Stimulated activated naive CD8-positive, alpha-beta T cell treated with anti-CD3 and anti-CD28 coated beads, Interleukin-15, amount 100 ng/mL, for 72 hours (primary cell): ENCODE measurements around the gene FGD1.
"Not testable (repeated sequence)": the region's sequence is repeated elsewhere in the genome, so short reads cannot be mapped to it uniquely, and the experiment has no call there.

Source experiments
- ATAC-seq: fragments of 150-1000 bp; cut with Tn5 transposase; 2 replicates; pipeline ENCODE4 v1.10.0; 2021; ENCODE audit warnings: mild to moderate bottlenecking, moderate library complexity
- DNase-seq, 2 donors: peaks; one replicate each; pipeline ENCODE4 v3.0.0; 2021 to 2022
- H3K27ac Mint-ChIP-seq, 2 donors: one replicate each; pipeline ENCODE4 v1.8.0; 2022; ENCODE audit warnings: mild to moderate bottlenecking in 2 of 2, mixed read lengths in 2 of 2, moderate library complexity in 2 of 2
- H3K27me3 Mint-ChIP-seq: one replicate; pipeline ENCODE4 v1.8.0; 2022; ENCODE audit warnings: mixed read lengths
- H3K4me1 Mint-ChIP-seq: one replicate; pipeline ENCODE4 v1.8.0; 2022; ENCODE audit warnings: mild to moderate bottlenecking, mixed read lengths
- H3K4me3 Mint-ChIP-seq, 2 donors: one replicate each; pipeline ENCODE4 v1.8.0; 2022; ENCODE audit warnings: mild to moderate bottlenecking in 2 of 2, mixed read lengths in 2 of 2, moderate library complexity in 1 of 2
- H3K9me3 Mint-ChIP-seq, 2 donors: one replicate each; pipeline ENCODE4 v1.8.0; 2022; ENCODE audit warnings: mixed read lengths in 2 of 2

Gene FGD1

GRCh38 chrX:54495814-54496516 lies at the start of gene FGD1:
Gene FGD1, minus strand, starts transcription at chrX:54496234. Its CDS starts 802 bp downstream, at chrX:54495432.
- H3K27me3 Mint-ChIP-seq, result peaks cover 47% of the 10 kb centered on the region
- H3K9me3 Mint-ChIP-seq, result no peaks in the 10 kb centered on the region
- ATAC-seq (peak; percentile 76), DNase-seq (peak; percentile 3 to 19)
- H3K4me1 Mint-ChIP-seq, result peaks cover 9% of the 10 kb centered on the region
- peak within 1 kb of the TSS; percentile 68 to 76 for H3K4me3 Mint-ChIP-seq
- H3K27ac Mint-ChIP-seq, result peak within 1 kb of the TSS in 1 of 2 donors; percentile 60

GRCh38 chrX:54542239-54542638 lies 46.2 kb upstream of the FGD1 start:
- not testable (repeated sequence) for H3K9me3 Mint-ChIP-seq, H3K4me3 Mint-ChIP-seq, H3K27ac Mint-ChIP-seq, H3K4me1 Mint-ChIP-seq, ATAC-seq, DNase-seq, H3K27me3 Mint-ChIP-seq

GRCh38 chrX:54540289-54540688 lies 44.3 kb upstream of the FGD1 start:
- Mint-ChIP-seq H3K27me3 (no peaks in the 10 kb centered on the region), H3K9me3 (no peaks in the 10 kb centered on the region), H3K27ac (no peak overlapping the region), H3K4me3 (no peak overlapping the region), H3K4me1 (peaks cover 10% of the 10 kb centered on the region)
- DNase-seq (no peak), ATAC-seq (no peak)

- DNase-seq (no peak), ATAC-seq (no peak)
- no peaks in the 10 kb centered on the region for H3K27me3 Mint-ChIP-seq
- peak overlapping the region; percentile 46 to 51 for H3K4me3 Mint-ChIP-seq
- H3K9me3 Mint-ChIP-seq, result peaks cover 0 to under 1% of the 10 kb centered on the region in 2 donors
- H3K4me1 Mint-ChIP-seq, result peaks cover 35% of the 10 kb centered on the region
- no peak overlapping the region for H3K27ac Mint-ChIP-seq
Measured at GRCh38 chrX:54534271-54534670, 38.2 kb upstream of the FGD1 start.

GRCh38 chrX:54530357-54530900 lies 34.4 kb upstream of the FGD1 start:
- Mint-ChIP-seq H3K27me3 (no peaks in the 10 kb centered on the region), H3K4me1 (peaks cover 31% of the 10 kb centered on the region), H3K9me3 (peaks cover 9 to 11% of the 10 kb centered on the region in 2 donors), H3K27ac (peak overlapping the region; percentile 97 to 98), H3K4me3 (peak overlapping the region; percentile 89)
- ATAC-seq (peak; percentile 40), DNase-seq (peak in 1 of 2 donors; percentile 11)

- Mint-ChIP-seq H3K27me3 (no peaks in the 10 kb centered on the region), H3K4me1 (peaks cover 30% of the 10 kb centered on the region), H3K27ac (peak within 1 kb of the TSS; percentile 97 to 98), H3K4me3 (peak within 1 kb of the TSS; percentile 89), H3K9me3 (peaks cover 9 to 11% of the 10 kb centered on the region in 2 donors)
- ATAC-seq (peak; percentile 93), DNase-seq (peak; percentile 68 to 82)
Measured at GRCh38 chrX:54529552-54530356, 33.7 kb upstream of the FGD1 start, which contains the start of gene GNL3L. Gene GNL3L, plus strand, starts transcription at chrX:54530219. Its CDS starts 2,348 bp downstream, at chrX:54532567.

GRCh38 chrX:54529151-54529550 lies 33.1 kb upstream of the FGD1 start:
- ATAC-seq, result no peak
- peaks cover 24% of the 10 kb centered on the region for H3K4me1 Mint-ChIP-seq
- H3K27me3 Mint-ChIP-seq, result no peaks in the 10 kb centered on the region
- peak overlapping the region; percentile 82 to 86 for H3K27ac Mint-ChIP-seq
- no peak for DNase-seq
- peak overlapping the region; percentile 73 to 89 for H3K4me3 Mint-ChIP-seq
- peaks cover 9 to 11% of the 10 kb centered on the region in 2 donors for H3K9me3 Mint-ChIP-seq

GRCh38 chrX:54509400-54509799 lies 13.4 kb upstream of the FGD1 start:
- no peaks in the 10 kb centered on the region for H3K27me3 Mint-ChIP-seq
- DNase-seq, result no peak
- no peaks in the 10 kb centered on the region for H3K4me1 Mint-ChIP-seq
- H3K4me3 Mint-ChIP-seq, result no peak overlapping the region
- H3K9me3 Mint-ChIP-seq, result peaks cover 0 to 3% of the 10 kb centered on the region in 2 donors
- peak overlapping the region in 1 of 2 donors; percentile 72 for H3K27ac Mint-ChIP-seq
- ATAC-seq, result no peak

- Mint-ChIP-seq H3K4me3 (peak overlapping the region; percentile 64 to 76), H3K27ac (no peak overlapping the region), H3K27me3 (peaks cover 47% of the 10 kb centered on the region), H3K9me3 (no peaks in the 10 kb centered on the region), H3K4me1 (peaks cover 9% of the 10 kb centered on the region)
- ATAC-seq (no peak), DNase-seq (no peak)
Measured at GRCh38 chrX:54496936-54497335, 902 bp upstream of the FGD1 start.

GRCh38 chrX:54496517-54496852 lies 451 bp upstream of the FGD1 start:
- ATAC-seq, result no peak
- H3K4me3 Mint-ChIP-seq, result peak overlapping the region; percentile 64 to 76
- H3K4me1 Mint-ChIP-seq, result peaks cover 9% of the 10 kb centered on the region
- H3K9me3 Mint-ChIP-seq, result no peaks in the 10 kb centered on the region
- H3K27me3 Mint-ChIP-seq, result peaks cover 47% of the 10 kb centered on the region
- DNase-seq, result no peak
- H3K27ac Mint-ChIP-seq, result peak overlapping the region in 1 of 2 donors; percentile 60

- H3K27me3 Mint-ChIP-seq, result peaks cover 43% of the 10 kb centered on the region
Measured at GRCh38 chrX:54494989-54495813, 833 bp downstream of the FGD1 start.

GRCh38 chrX:54494166-54494988 lies 1.7 kb downstream of the FGD1 start:
- H3K4me1 Mint-ChIP-seq, result peaks cover 9% of the 10 kb centered on the region
- H3K27ac Mint-ChIP-seq, result peak overlapping the region in 1 of 2 donors; percentile 58
- ATAC-seq (no peak), DNase-seq (no peak)
- H3K27me3 Mint-ChIP-seq, result peaks cover 39% of the 10 kb centered on the region
- peak overlapping the region; percentile 33 to 68 for H3K4me3 Mint-ChIP-seq
- no peaks in the 10 kb centered on the region for H3K9me3 Mint-ChIP-seq

More at GRCh38 chrX:54494989-54495813, 833 bp downstream of the FGD1 start:
- DNase-seq (peak in 1 of 2 donors; percentile 1), ATAC-seq (peak; percentile 53)
- H3K9me3 Mint-ChIP-seq, result no peaks in the 10 kb centered on the region
- H3K4me3 Mint-ChIP-seq, result peak overlapping the region; percentile 63 to 68
- no peak overlapping the region for H3K27ac Mint-ChIP-seq
- H3K4me1 Mint-ChIP-seq, result peaks cover 9% of the 10 kb centered on the region

GRCh38 chrX:54492340-54492739 lies 3.7 kb downstream of the FGD1 start:
- Mint-ChIP-seq H3K4me1 (peaks cover 9% of the 10 kb centered on the region), H3K9me3 (no peaks in the 10 kb centered on the region)
- no peak for DNase-seq

GRCh38 chrX:54489819-54490218 lies 6.2 kb downstream of the FGD1 start:
- peaks cover 15% of the 10 kb centered on the region for H3K27me3 Mint-ChIP-seq
- not testable (repeated sequence) for ATAC-seq, DNase-seq, H3K9me3 Mint-ChIP-seq, H3K4me3 Mint-ChIP-seq, H3K4me1 Mint-ChIP-seq, H3K27ac Mint-ChIP-seq

More at GRCh38 chrX:54492340-54492739, 3.7 kb downstream of the FGD1 start:
- H3K27ac Mint-ChIP-seq, result no peak overlapping the region
- no peak for ATAC-seq
- H3K27me3 Mint-ChIP-seq, result peaks cover 29% of the 10 kb centered on the region
- H3K4me3 Mint-ChIP-seq, result no peak overlapping the region
